ENCODE data around the gene POC1A. TPM values are rescaled to one million over a fixed set of nuclear protein-coding genes. Genes with fewer than 3 reads are reported as not detected.

Gene POC1A
- polyA plus RNA-seq, 1 donor from 2014 or later, result 1.3 TPM

DNA sequence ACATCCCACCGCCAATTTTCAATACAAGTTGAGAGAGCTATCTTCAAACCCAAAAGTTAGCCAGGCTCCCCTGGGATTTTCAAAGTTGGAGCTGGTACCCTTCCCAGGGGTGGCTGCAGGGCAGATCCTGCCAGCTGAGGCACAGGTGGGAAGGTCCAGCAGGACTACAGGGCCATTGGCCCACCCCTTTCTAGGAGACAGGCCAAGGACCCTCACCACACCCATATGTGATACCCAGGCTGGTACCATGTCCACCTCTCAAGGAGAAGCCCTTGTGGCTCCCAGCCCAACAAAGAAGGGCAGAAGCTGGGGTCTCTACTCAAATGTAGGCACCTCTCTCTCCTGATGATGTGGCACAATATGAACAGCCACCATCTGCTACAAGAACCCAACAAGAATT, 8.0 kb downstream of the POC1A start:
- H3K27ac ChIP-seq (ENCODE audit: low read length), result no peak overlapping the region
- H3K9me3 ChIP-seq (ENCODE audit: low read length), result no peaks in the 10 kb centered on the region
- no peaks in the 10 kb centered on the region for H3K79me2 ChIP-seq (replicated peaks; ENCODE audit: insufficient read depth, low read length)
- H4K20me1 ChIP-seq (ENCODE audit: insufficient read depth), result no peaks in the 10 kb centered on the region
- no peak overlapping the region for H3K4me2 ChIP-seq (ENCODE audit: low read length)
- no peaks in the 10 kb centered on the region for H3K9me2 ChIP-seq (ENCODE audit: insufficient read depth, low read length)
- H2AFZ ChIP-seq (ENCODE audit: low read depth, low read length), result no peak overlapping the region
- H3K27me3 ChIP-seq (ENCODE audit: insufficient read depth, low read depth, low read length), result no peaks in the 10 kb centered on the region
- H3F3A ChIP-seq (ENCODE audit: insufficient read depth, low read length, poor library complexity, severe bottlenecking), result no peaks in the 10 kb centered on the region
- H3K36me3 ChIP-seq (ENCODE audit: insufficient read depth, low read length), result no peaks in the 10 kb centered on the region
- H3K9ac ChIP-seq (ENCODE audit: low read length), result no peak overlapping the region
- TF ChIP-seq EP300 (conservative IDR thresholded peaks at IDR 0.05; ENCODE audit: poor library complexity, severe bottlenecking) (no peak), POLR2AphosphoS5 (IDR thresholded peaks at IDR 0.05) (no peak), TAF1 (IDR thresholded peaks at IDR 0.05; ENCODE audit: low read depth) (no peak), RAD21 (conservative IDR thresholded peaks at IDR 0.05) (no peak), MXI1 (conservative IDR thresholded peaks at IDR 0.05; ENCODE audit: poor library complexity, severe bottlenecking) (no peak), SMC3 (conservative IDR thresholded peaks at IDR 0.05; ENCODE audit: poor library complexity) (no peak), EZH2 (IDR thresholded peaks at IDR 0.05; ENCODE audit: borderline replicate concordance, insufficient read depth, low read length, poor library complexity, severe bottlenecking) (no peak)
- TF ChIP-seq, protein P1, sequence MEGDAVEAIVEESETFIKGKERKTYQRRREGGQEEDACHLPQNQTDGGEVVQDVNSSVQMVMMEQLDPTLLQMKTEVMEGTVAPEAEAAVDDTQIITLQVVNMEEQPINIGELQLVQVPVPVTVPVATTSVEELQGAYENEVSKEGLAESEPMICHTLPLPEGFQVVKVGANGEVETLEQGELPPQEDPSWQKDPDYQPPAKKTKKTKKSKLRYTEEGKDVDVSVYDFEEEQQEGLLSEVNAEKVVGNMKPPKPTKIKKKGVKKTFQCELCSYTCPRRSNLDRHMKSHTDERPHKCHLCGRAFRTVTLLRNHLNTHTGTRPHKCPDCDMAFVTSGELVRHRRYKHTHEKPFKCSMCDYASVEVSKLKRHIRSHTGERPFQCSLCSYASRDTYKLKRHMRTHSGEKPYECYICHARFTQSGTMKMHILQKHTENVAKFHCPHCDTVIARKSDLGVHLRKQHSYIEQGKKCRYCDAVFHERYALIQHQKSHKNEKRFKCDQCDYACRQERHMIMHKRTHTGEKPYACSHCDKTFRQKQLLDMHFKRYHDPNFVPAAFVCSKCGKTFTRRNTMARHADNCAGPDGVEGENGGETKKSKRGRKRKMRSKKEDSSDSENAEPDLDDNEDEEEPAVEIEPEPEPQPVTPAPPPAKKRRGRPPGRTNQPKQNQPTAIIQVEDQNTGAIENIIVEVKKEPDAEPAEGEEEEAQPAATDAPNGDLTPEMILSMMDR (IDR thresholded peaks at IDR 0.05; ENCODE audit: poor library complexity, severe bottlenecking), result no peak
- TF ChIP-seq, protein P2, sequence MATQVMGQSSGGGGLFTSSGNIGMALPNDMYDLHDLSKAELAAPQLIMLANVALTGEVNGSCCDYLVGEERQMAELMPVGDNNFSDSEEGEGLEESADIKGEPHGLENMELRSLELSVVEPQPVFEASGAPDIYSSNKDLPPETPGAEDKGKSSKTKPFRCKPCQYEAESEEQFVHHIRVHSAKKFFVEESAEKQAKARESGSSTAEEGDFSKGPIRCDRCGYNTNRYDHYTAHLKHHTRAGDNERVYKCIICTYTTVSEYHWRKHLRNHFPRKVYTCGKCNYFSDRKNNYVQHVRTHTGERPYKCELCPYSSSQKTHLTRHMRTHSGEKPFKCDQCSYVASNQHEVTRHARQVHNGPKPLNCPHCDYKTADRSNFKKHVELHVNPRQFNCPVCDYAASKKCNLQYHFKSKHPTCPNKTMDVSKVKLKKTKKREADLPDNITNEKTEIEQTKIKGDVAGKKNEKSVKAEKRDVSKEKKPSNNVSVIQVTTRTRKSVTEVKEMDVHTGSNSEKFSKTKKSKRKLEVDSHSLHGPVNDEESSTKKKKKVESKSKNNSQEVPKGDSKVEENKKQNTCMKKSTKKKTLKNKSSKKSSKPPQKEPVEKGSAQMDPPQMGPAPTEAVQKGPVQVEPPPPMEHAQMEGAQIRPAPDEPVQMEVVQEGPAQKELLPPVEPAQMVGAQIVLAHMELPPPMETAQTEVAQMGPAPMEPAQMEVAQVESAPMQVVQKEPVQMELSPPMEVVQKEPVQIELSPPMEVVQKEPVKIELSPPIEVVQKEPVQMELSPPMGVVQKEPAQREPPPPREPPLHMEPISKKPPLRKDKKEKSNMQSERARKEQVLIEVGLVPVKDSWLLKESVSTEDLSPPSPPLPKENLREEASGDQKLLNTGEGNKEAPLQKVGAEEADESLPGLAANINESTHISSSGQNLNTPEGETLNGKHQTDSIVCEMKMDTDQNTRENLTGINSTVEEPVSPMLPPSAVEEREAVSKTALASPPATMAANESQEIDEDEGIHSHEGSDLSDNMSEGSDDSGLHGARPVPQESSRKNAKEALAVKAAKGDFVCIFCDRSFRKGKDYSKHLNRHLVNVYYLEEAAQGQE (IDR thresholded peaks at IDR 0.05; ENCODE audit: borderline replicate concordance), result no peak
- no peak overlapping the region for H3K4me3 ChIP-seq (ENCODE audit: low read length)

DNA sequence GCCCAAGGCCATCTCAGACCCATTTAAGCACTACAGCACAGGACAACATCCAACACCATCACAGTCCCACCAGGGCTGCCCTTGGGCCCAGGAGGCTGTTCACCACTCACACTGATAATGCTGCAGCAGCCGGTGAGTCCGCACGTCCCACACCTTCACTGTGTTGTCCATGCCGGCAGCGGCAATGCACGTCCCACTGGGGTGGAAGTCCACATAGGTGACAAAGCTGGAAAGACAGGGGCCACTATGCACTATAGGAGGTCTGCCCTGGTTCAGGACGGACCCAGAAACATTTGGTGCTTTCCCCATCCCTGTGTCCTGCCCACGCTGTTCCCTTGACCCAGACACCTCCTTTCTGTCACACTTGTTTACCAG, 8.5 kb downstream of the POC1A start:
- Histone ChIP-seq H3K4me2 (ENCODE audit: low read length) (no peak overlapping the region), H3K9me3 (ENCODE audit: low read length) (no peaks in the 10 kb centered on the region), H3K9ac (ENCODE audit: low read length) (no peak overlapping the region), H3K36me3 (ENCODE audit: insufficient read depth, low read length) (no peaks in the 10 kb centered on the region), H3K27ac (ENCODE audit: low read length) (no peak overlapping the region), H3K9me2 (ENCODE audit: insufficient read depth, low read length) (no peaks in the 10 kb centered on the region), H3K27me3 (ENCODE audit: insufficient read depth, low read depth, low read length) (no peaks in the 10 kb centered on the region), H3F3A (ENCODE audit: insufficient read depth, low read length, poor library complexity, severe bottlenecking) (no peaks in the 10 kb centered on the region), H3K4me3 (ENCODE audit: low read length) (no peak overlapping the region), H4K20me1 (ENCODE audit: insufficient read depth) (no peaks in the 10 kb centered on the region), H3K79me2 (replicated peaks; ENCODE audit: insufficient read depth, low read length) (no peaks in the 10 kb centered on the region), H2AFZ (ENCODE audit: low read depth, low read length) (no peak overlapping the region)
- TF ChIP-seq RAD21 (conservative IDR thresholded peaks at IDR 0.05) (no peak), EP300 (conservative IDR thresholded peaks at IDR 0.05; ENCODE audit: poor library complexity, severe bottlenecking) (no peak)
- TF ChIP-seq, protein P2 (IDR thresholded peaks at IDR 0.05; ENCODE audit: borderline replicate concordance), result no peak
- TF ChIP-seq, protein P1 (IDR thresholded peaks at IDR 0.05; ENCODE audit: poor library complexity, severe bottlenecking), result no peak

Measured in neural cell (in vitro differentiated cells).